Measurements from ENCODE around the gene CAPNS2.
"Not testable (repeated sequence)": the region's sequence is repeated elsewhere in the genome, so short reads cannot be mapped to it uniquely, and the experiment has no call there.

The CAPNS2 gene

GRCh38 chr16:55569025-55569424 lies 2.5 kb downstream of the CAPNS2 start:
- DNase-seq: no peak

- no peak for DNase-seq
Measured at GRCh38 chr16:55570159-55570558, 3.7 kb downstream of the CAPNS2 start.

- DNase-seq: no peak
Measured at GRCh38 chr16:55571191-55571897, 4.9 kb downstream of the CAPNS2 start.

- no peak for DNase-seq
Measured at GRCh38 chr16:55572439-55572838, 6.0 kb downstream of the CAPNS2 start.

- DNase-seq: no peak
Measured at GRCh38 chr16:55574811-55575210, 8.3 kb downstream of the CAPNS2 start.

- DNase-seq: no peak
Measured at GRCh38 chr16:55575496-55575895, 9.0 kb downstream of the CAPNS2 start.

GRCh38 chr16:55576384-55576783 lies 9.9 kb downstream of the CAPNS2 start:
- DNase-seq: no peak

- no peak for DNase-seq
Measured at GRCh38 chr16:55577887-55578286, 11.4 kb downstream of the CAPNS2 start.

GRCh38 chr16:55585631-55586030 lies 19.1 kb downstream of the CAPNS2 start:
- no peak for DNase-seq

GRCh38 chr16:55588799-55589198 lies 22.3 kb downstream of the CAPNS2 start:
- no peak for DNase-seq

- DNase-seq: no peak
Measured at GRCh38 chr16:55592306-55592705, 25.8 kb downstream of the CAPNS2 start.

GRCh38 chr16:55597928-55598327 lies 31.4 kb downstream of the CAPNS2 start:
- DNase-seq: no peak

- no peak for DNase-seq
Measured at GRCh38 chr16:55605754-55606336, 39.4 kb downstream of the CAPNS2 start.

- DNase-seq: no peak
Measured at GRCh38 chr16:55613613-55614335, 47.3 kb downstream of the CAPNS2 start.

GRCh38 chr16:55615071-55615470 lies 48.6 kb downstream of the CAPNS2 start:
- no peak for DNase-seq

- not testable (repeated sequence) for DNase-seq
Measured at GRCh38 chr16:55615670-55616069, 49.2 kb downstream of the CAPNS2 start.

All from CD4-positive, alpha-beta T cell treated with Interleukin-15 for 1 hour (primary cell).